GM23338 (cell line): ENCODE results near the gene TMEM208. TPM values are rescaled to one million over a fixed set of nuclear protein-coding genes. Genes with fewer than 3 reads are reported as not detected.
A peak's percentile ranks its signal among the peaks of the same experiment; 100 is the strongest.

Experiments
- ATAC-seq: fragments of 200-7000 bp; cut with Tn5 transposase; 3 replicates; pipeline ENCODE4 v1.9.1; 2020
- DNase-seq: peaks from one replicate; pipeline ENCODE4 v3.0.0-alpha.2; 2015; ENCODE audit warnings: low spot score
- H2AFZ ChIP-seq: fragments of 200-600 bp; sonication (generic); 2 replicates; pipeline ENCODE4 v1.8.0; 2016; ENCODE audit warnings: antibody characterized with exemption, mild to moderate bottlenecking, moderate library complexity
- H3F3A ChIP-seq: fragments of 200-600 bp; sonication (generic); replicated peaks from 2 replicates; pipeline ENCODE4 v1.8.0; 2017; ENCODE audit warnings: antibody characterized with exemption, mixed run types, low read depth
- H3K27ac ChIP-seq: fragments of 200-600 bp; sonication (generic); 2 replicates; pipeline ENCODE4 v1.6.1; 2016; ENCODE audit warnings: low read depth
- H3K27me3 ChIP-seq: fragments of 200-600 bp; sonication (generic); 2 replicates; pipeline ENCODE4 v1.8.0; 2016; ENCODE audit warnings: mild to moderate bottlenecking, mixed run types, moderate library complexity; ENCODE audit not compliant: insufficient read depth
- H3K36me3 ChIP-seq: fragments of 200-600 bp; sonication (generic); 2 replicates; pipeline ENCODE4 v1.8.0; 2016; ENCODE audit warnings: mild to moderate bottlenecking; ENCODE audit not compliant: insufficient read depth
- H3K4me1 ChIP-seq: fragments of 200-600 bp; sonication (generic); 2 replicates; pipeline ENCODE4 v1.8.0; 2016; ENCODE audit warnings: mild to moderate bottlenecking, moderate library complexity; ENCODE audit not compliant: insufficient read depth
- H3K4me2 ChIP-seq: fragments of 200-600 bp; sonication (generic); 2 replicates; pipeline ENCODE4 v1.7.1; 2017; ENCODE audit warnings: mixed run types
- H3K4me3 ChIP-seq: fragments of 200-600 bp; sonication (generic); 2 replicates; pipeline ENCODE4 v1.6.1; 2016; ENCODE audit warnings: mixed run types
- H3K79me2 ChIP-seq: fragments of 200-600 bp; sonication (generic); replicated peaks from 2 replicates; pipeline ENCODE4 v1.8.0; 2017; ENCODE audit warnings: mild to moderate bottlenecking; ENCODE audit not compliant: insufficient read depth
- H3K9me2 ChIP-seq: fragments of 200-600 bp; sonication (generic); 2 replicates; pipeline ENCODE4 v1.8.0; 2017; ENCODE audit not compliant: insufficient read depth
- H4K20me1 ChIP-seq: fragments of 200-600 bp; sonication (generic); replicated peaks from 2 replicates; pipeline ENCODE4 v1.8.0; 2017; ENCODE audit warnings: mild to moderate bottlenecking; ENCODE audit not compliant: insufficient read depth
- H3K27ac Mint-ChIP-seq: 2 replicates; pipeline ENCODE4 v1.8.0; 2020; ENCODE audit warnings: inconsistent platforms, mild to moderate bottlenecking, moderate library complexity, mixed read lengths
- H3K27me3 Mint-ChIP-seq: 3 replicates; pipeline ENCODE4 v1.8.0; 2022; ENCODE audit warnings: low read depth, mild to moderate bottlenecking, moderate library complexity, mixed read lengths, inconsistent platforms; ENCODE audit not compliant: insufficient read depth, poor library complexity
- H3K36me3 Mint-ChIP-seq: 3 replicates; pipeline ENCODE4 v1.8.0; 2021; ENCODE audit warnings: low read depth, mild to moderate bottlenecking, inconsistent platforms, moderate library complexity, mixed read lengths
- H3K4me1 Mint-ChIP-seq: 3 replicates; pipeline ENCODE4 v1.8.0; 2020; ENCODE audit warnings: mild to moderate bottlenecking, inconsistent platforms, mixed read lengths
- H3K4me3 Mint-ChIP-seq: 3 replicates; pipeline ENCODE4 v1.8.0; 2021; ENCODE audit warnings: moderate library complexity, mild to moderate bottlenecking, inconsistent platforms, mixed read lengths
- H3K9me3 Mint-ChIP-seq: 3 replicates; pipeline ENCODE4 v1.8.0; 2020; ENCODE audit warnings: moderate library complexity, mild to moderate bottlenecking, inconsistent platforms, mixed read lengths
- CREB1 ChIP-seq: fragments of 250-450 bp; sonication (Bioruptor Pico); IDR thresholded peaks from 2 replicates; pipeline ENCODE4 v1.5.0; 2020; ENCODE audit warnings: low read depth, mild to moderate bottlenecking, moderate library complexity
- EZH2 ChIP-seq: fragments of 200-600 bp; sonication (generic); IDR thresholded peaks from one replicate; pipeline ENCODE4 v1.8.0; 2017; ENCODE audit warnings: antibody characterized with exemption, mild to moderate bottlenecking, low read depth; ENCODE audit not compliant: unreplicated experiment
- EZH2phosphoT487 ChIP-seq: fragments of 200-600 bp; sonication (generic); IDR thresholded peaks from one replicate; pipeline ENCODE4 v1.8.1; 2018; ENCODE audit warnings: antibody characterized with exemption; ENCODE audit not compliant: unreplicated experiment
- JUNB ChIP-seq: IDR thresholded peaks from one replicate; pipeline ENCODE4 v1.6.1; 2016; ENCODE audit warnings: antibody characterized with exemption; ENCODE audit not compliant: unreplicated experiment
- NANOG ChIP-seq: IDR thresholded peaks from 2 replicates; pipeline ENCODE4 v1.6.1; 2016; ENCODE audit warnings: antibody characterized with exemption, borderline replicate concordance
- POLR2AphosphoS5 ChIP-seq: IDR thresholded peaks from 2 replicates; pipeline ENCODE4 v1.6.1; 2016; ENCODE audit warnings: antibody characterized with exemption, low read depth
- STAT1 ChIP-seq: IDR thresholded peaks from one replicate; pipeline ENCODE4 v1.6.1; 2016; ENCODE audit warnings: antibody characterized with exemption; ENCODE audit not compliant: unreplicated experiment
- ZNF114 ChIP-seq: fragments of 250-450 bp; sonication (Bioruptor Pico); IDR thresholded peaks from 2 replicates; pipeline ENCODE4 v1.5.0; 2020; ENCODE audit warnings: mild to moderate bottlenecking, moderate library complexity
- ZNF331 ChIP-seq: fragments of 250-450 bp; sonication (Bioruptor Pico); IDR thresholded peaks from 2 replicates; pipeline ENCODE4 v1.5.0; 2020; ENCODE audit warnings: low read depth, mild to moderate bottlenecking, moderate library complexity
- polyA plus RNA-seq: library from polyadenylated mRNA; unstranded; fragments of >200 nt; fragmentation: Nextera tagmentation; extraction: Ambion mirVana; gene quantifications from 2 replicates; pipeline ENCODE4 v1.2.1, GENCODE V29; 2016
- total RNA-seq: library from RNA; depleted of rRNA; stranded (reverse); fragments of >200 nt; shearing (Covaris generic); gene quantifications from 2 replicates; pipeline ENCODE4 v1.2.3, GENCODE V29; 2014
- TF ChIP-seq, protein P1 (sequence below): IDR thresholded peaks from one replicate; pipeline ENCODE4 v1.6.1; 2018; ENCODE audit warnings: antibody characterized with exemption; ENCODE audit not compliant: unreplicated experiment
- TF ChIP-seq, protein P2 (sequence below): IDR thresholded peaks from 2 replicates; pipeline ENCODE4 v1.6.1; 2016; ENCODE audit warnings: antibody characterized with exemption
- TF ChIP-seq, protein P3 (sequence below), 2 experiments: fragments of 200-600 bp in 1 of 2; sonication (generic) in 1 of 2; conservative IDR thresholded peaks; 2 replicates each; pipeline versions ENCODE4 v1.5.1 to v1.6.1; 2016 to 2017; ENCODE audit warnings: antibody characterized with exemption in 2 of 2, low read depth in 2 of 2, mild to moderate bottlenecking in 2 of 2, moderate library complexity in 1 of 2
- TF ChIP-seq, protein P4 (sequence below): fragments of 250-450 bp; sonication (Bioruptor Pico); IDR thresholded peaks from 2 replicates; pipeline ENCODE4 v1.5.0; 2020; ENCODE audit warnings: mild to moderate bottlenecking, moderate library complexity

TMEM208 gene
- total and polyA plus RNA-seq, 2 experiments from 2014 or later: 23.2 to 82.3 TPM

DNA sequence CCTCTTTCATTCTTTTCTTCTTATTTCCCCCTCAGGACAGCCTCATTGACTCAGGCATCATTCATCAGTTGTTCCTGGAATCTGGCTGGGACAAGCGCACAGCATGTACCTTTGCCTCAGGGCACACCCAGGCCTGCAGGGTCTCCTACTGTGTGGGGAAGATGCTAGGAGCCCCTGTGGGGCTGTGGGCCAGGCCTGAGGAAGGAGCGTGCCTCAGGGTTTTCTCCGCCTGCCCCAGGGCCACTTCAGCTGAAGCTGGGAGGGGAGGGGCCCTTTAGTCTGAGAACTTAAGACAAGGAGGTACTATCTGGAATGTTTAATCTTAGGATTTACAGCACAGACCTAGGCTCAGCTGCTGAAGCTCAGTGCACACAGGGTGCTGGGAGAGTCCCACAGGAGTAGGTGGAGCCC, 20.1 kb upstream of the TMEM208 start:
- no peak overlapping the region for H3K27ac ChIP-seq
- Mint-ChIP-seq H3K9me3 (no peaks in the 10 kb centered on the region), H3K27me3 (peaks cover 10% of the 10 kb centered on the region), H3K27ac (no peak overlapping the region), H3K4me3 (no peak overlapping the region), H3K4me1 (peaks cover 5% of the 10 kb centered on the region; the same call in 2 of the 3 replicates), H3K36me3 (no peaks in the 10 kb centered on the region)
- TF ChIP-seq EZH2 (no peak), ZNF114 (CRISPR knock-in tag) (no peak), EZH2phosphoT487 (no peak), STAT1 (no peak), ZNF331 (CRISPR knock-in tag) (no peak), POLR2AphosphoS5 (no peak), CREB1 (CRISPR knock-in tag) (no peak), NANOG (no peak), JUNB (no peak)
- TF ChIP-seq, protein P1, sequence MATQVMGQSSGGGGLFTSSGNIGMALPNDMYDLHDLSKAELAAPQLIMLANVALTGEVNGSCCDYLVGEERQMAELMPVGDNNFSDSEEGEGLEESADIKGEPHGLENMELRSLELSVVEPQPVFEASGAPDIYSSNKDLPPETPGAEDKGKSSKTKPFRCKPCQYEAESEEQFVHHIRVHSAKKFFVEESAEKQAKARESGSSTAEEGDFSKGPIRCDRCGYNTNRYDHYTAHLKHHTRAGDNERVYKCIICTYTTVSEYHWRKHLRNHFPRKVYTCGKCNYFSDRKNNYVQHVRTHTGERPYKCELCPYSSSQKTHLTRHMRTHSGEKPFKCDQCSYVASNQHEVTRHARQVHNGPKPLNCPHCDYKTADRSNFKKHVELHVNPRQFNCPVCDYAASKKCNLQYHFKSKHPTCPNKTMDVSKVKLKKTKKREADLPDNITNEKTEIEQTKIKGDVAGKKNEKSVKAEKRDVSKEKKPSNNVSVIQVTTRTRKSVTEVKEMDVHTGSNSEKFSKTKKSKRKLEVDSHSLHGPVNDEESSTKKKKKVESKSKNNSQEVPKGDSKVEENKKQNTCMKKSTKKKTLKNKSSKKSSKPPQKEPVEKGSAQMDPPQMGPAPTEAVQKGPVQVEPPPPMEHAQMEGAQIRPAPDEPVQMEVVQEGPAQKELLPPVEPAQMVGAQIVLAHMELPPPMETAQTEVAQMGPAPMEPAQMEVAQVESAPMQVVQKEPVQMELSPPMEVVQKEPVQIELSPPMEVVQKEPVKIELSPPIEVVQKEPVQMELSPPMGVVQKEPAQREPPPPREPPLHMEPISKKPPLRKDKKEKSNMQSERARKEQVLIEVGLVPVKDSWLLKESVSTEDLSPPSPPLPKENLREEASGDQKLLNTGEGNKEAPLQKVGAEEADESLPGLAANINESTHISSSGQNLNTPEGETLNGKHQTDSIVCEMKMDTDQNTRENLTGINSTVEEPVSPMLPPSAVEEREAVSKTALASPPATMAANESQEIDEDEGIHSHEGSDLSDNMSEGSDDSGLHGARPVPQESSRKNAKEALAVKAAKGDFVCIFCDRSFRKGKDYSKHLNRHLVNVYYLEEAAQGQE: no peak
- TF ChIP-seq, protein P2, sequence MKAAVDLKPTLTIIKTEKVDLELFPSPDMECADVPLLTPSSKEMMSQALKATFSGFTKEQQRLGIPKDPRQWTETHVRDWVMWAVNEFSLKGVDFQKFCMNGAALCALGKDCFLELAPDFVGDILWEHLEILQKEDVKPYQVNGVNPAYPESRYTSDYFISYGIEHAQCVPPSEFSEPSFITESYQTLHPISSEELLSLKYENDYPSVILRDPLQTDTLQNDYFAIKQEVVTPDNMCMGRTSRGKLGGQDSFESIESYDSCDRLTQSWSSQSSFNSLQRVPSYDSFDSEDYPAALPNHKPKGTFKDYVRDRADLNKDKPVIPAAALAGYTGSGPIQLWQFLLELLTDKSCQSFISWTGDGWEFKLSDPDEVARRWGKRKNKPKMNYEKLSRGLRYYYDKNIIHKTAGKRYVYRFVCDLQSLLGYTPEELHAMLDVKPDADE: no peak
- TF ChIP-seq, protein P3, sequence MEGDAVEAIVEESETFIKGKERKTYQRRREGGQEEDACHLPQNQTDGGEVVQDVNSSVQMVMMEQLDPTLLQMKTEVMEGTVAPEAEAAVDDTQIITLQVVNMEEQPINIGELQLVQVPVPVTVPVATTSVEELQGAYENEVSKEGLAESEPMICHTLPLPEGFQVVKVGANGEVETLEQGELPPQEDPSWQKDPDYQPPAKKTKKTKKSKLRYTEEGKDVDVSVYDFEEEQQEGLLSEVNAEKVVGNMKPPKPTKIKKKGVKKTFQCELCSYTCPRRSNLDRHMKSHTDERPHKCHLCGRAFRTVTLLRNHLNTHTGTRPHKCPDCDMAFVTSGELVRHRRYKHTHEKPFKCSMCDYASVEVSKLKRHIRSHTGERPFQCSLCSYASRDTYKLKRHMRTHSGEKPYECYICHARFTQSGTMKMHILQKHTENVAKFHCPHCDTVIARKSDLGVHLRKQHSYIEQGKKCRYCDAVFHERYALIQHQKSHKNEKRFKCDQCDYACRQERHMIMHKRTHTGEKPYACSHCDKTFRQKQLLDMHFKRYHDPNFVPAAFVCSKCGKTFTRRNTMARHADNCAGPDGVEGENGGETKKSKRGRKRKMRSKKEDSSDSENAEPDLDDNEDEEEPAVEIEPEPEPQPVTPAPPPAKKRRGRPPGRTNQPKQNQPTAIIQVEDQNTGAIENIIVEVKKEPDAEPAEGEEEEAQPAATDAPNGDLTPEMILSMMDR (conservative IDR thresholded peaks at IDR 0.05; ENCODE audit: low read depth in 2 of 2): no peak
- TF ChIP-seq, protein P4, sequence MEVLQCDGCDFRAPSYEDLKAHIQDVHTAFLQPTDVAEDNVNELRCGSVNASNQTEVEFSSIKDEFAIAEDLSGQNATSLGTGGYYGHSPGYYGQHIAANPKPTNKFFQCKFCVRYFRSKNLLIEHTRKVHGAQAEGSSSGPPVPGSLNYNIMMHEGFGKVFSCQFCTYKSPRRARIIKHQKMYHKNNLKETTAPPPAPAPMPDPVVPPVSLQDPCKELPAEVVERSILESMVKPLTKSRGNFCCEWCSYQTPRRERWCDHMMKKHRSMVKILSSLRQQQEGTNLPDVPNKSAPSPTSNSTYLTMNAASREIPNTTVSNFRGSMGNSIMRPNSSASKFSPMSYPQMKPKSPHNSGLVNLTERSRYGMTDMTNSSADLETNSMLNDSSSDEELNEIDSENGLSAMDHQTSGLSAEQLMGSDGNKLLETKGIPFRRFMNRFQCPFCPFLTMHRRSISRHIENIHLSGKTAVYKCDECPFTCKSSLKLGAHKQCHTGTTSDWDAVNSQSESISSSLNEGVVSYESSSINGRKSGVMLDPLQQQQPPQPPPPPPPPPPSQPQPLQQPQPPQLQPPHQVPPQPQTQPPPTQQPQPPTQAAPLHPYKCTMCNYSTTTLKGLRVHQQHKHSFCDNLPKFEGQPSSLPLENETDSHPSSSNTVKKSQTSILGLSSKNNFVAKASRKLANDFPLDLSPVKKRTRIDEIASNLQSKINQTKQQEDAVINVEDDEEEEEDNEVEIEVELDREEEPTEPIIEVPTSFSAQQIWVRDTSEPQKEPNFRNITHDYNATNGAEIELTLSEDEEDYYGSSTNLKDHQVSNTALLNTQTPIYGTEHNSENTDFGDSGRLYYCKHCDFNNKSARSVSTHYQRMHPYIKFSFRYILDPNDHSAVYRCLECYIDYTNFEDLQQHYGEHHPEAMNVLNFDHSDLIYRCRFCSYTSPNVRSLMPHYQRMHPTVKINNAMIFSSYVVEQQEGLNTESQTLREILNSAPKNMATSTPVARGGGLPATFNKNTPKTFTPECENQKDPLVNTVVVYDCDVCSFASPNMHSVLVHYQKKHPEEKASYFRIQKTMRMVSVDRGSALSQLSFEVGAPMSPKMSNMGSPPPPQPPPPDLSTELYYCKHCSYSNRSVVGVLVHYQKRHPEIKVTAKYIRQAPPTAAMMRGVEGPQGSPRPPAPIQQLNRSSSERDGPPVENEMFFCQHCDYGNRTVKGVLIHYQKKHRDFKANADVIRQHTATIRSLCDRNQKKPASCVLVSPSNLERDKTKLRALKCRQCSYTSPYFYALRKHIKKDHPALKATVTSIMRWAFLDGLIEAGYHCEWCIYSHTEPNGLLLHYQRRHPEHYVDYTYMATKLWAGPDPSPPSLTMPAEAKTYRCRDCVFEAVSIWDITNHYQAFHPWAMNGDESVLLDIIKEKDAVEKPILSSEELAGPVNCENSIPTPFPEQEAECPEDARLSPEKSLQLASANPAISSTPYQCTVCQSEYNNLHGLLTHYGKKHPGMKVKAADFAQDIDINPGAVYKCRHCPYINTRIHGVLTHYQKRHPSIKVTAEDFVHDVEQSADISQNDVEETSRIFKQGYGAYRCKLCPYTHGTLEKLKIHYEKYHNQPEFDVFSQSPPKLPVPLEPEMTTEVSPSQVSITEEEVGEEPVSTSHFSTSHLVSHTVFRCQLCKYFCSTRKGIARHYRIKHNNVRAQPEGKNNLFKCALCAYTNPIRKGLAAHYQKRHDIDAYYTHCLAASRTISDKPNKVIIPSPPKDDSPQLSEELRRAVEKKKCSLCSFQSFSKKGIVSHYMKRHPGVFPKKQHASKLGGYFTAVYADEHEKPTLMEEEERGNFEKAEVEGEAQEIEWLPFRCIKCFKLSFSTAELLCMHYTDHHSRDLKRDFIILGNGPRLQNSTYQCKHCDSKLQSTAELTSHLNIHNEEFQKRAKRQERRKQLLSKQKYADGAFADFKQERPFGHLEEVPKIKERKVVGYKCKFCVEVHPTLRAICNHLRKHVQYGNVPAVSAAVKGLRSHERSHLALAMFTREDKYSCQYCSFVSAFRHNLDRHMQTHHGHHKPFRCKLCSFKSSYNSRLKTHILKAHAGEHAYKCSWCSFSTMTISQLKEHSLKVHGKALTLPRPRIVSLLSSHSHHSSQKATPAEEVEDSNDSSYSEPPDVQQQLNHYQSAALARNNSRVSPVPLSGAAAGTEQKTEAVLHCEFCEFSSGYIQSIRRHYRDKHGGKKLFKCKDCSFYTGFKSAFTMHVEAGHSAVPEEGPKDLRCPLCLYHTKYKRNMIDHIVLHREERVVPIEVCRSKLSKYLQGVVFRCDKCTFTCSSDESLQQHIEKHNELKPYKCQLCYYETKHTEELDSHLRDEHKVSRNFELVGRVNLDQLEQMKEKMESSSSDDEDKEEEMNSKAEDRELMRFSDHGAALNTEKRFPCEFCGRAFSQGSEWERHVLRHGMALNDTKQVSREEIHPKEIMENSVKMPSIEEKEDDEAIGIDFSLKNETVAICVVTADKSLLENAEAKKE: no peak
- H3K9me2 ChIP-seq: no peaks in the 10 kb centered on the region
- DNase-seq: no peak
- no peaks in the 10 kb centered on the region for H3K27me3 ChIP-seq
- peak; percentile 32 for ATAC-seq
- no peaks in the 10 kb centered on the region for H3K4me1 ChIP-seq
- H3K36me3 ChIP-seq: no peaks in the 10 kb centered on the region
- H3K79me2 ChIP-seq: no peaks in the 10 kb centered on the region
- H3F3A ChIP-seq: no peaks in the 10 kb centered on the region
- H3K4me3 ChIP-seq: no peak overlapping the region
- H2AFZ ChIP-seq: no peak overlapping the region
- H3K4me2 ChIP-seq: no peak overlapping the region
- no peaks in the 10 kb centered on the region; the same call in 1 of the 2 replicates for H4K20me1 ChIP-seq
